Caco-2 (cell line): ENCODE results near the gene VPS9D1. TPM values are rescaled to one million over a fixed set of nuclear protein-coding genes. Genes with fewer than 3 reads are reported as not detected.

ENCODE experiments used
- Bru-seq: library from RNA; stranded (reverse); fragments of 400-500 nt; gene quantifications from one replicate; lab custom pipeline; 2021; lab: Mats Ljungman, UMichigan
- BruChase-seq, 2 experiments: library from RNA; stranded (reverse); fragments of 400-500 nt; gene quantifications; one replicate each; lab custom pipeline; 2021; lab: Mats Ljungman, UMichigan
- BruUV-seq: library from RNA; stranded (reverse); fragments of 400-500 nt; replicated peaks from 2 replicates; lab custom pipeline; 2021; lab: Mats Ljungman, UMichigan
- CTCF ChIA-PET: fragments of 300-600 bp; sonication (Branson Sonifier 250); formaldehyde crosslinking; loops from one replicate; lab custom pipeline; 2022; ENCODE audit warnings: antibody characterized with exemption; lab: Charles Lee
- POLR2A ChIA-PET: fragments of 300-600 bp; sonication (Branson Sonifier 250); formaldehyde crosslinking; loops from one replicate; lab custom pipeline; 2022; ENCODE audit warnings: antibody characterized with exemption; lab: Charles Lee
- DNase-seq, 2 experiments: peaks; one replicate each; pipeline versions ENCODE4 v3.0.0 to v3.0.0-alpha.2; 2020 to 2022
- H3K27me3 ChIP-seq: replicated peaks from 2 replicates; pipeline ENCODE4 v1.6.0; 2011; ENCODE audit warnings: low read length; ENCODE audit not compliant: control insufficient read depth, insufficient read depth
- H3K36me3 ChIP-seq: 2 replicates; pipeline ENCODE4 v1.5.1; 2011; ENCODE audit warnings: low read length; ENCODE audit not compliant: control insufficient read depth, insufficient read depth
- H3K4me1 ChIP-seq: fragments of 250-450 bp; sonication (Bioruptor Pico); 2 replicates; pipeline ENCODE4 v1.5.1; 2020; ENCODE audit warnings: mild to moderate bottlenecking
- H3K4me3 ChIP-seq: 2 replicates; pipeline ENCODE4 v1.5.1; 2011; ENCODE audit warnings: low read depth, mild to moderate bottlenecking, control low read depth, low read length
- H3K9me3 ChIP-seq: fragments of 250-450 bp; sonication (Bioruptor Pico); 2 replicates; pipeline ENCODE4 v1.5.1; 2020; ENCODE audit warnings: mild to moderate bottlenecking, moderate library complexity
- H3K27ac Mint-ChIP-seq: one replicate; pipeline ENCODE4 v1.8.0; 2022; ENCODE audit warnings: mixed read lengths; ENCODE audit not compliant: unreplicated experiment
- H3K27me3 Mint-ChIP-seq: one replicate; pipeline ENCODE4 v1.8.0; 2022; ENCODE audit warnings: mixed read lengths; ENCODE audit not compliant: insufficient read depth, unreplicated experiment
- H3K36me3 Mint-ChIP-seq: one replicate; pipeline ENCODE4 v1.8.0; 2022; ENCODE audit warnings: mild to moderate bottlenecking, mixed read lengths; ENCODE audit not compliant: insufficient read depth, unreplicated experiment
- H3K4me1 Mint-ChIP-seq: one replicate; pipeline ENCODE4 v1.8.0; 2022; ENCODE audit warnings: low read depth, mixed read lengths; ENCODE audit not compliant: unreplicated experiment
- H3K4me3 Mint-ChIP-seq: one replicate; pipeline ENCODE4 v1.8.0; 2022; ENCODE audit warnings: mild to moderate bottlenecking, moderate library complexity, mixed read lengths; ENCODE audit not compliant: unreplicated experiment
- H3K9me3 Mint-ChIP-seq: one replicate; pipeline ENCODE4 v1.8.0; 2022; ENCODE audit warnings: mixed read lengths; ENCODE audit not compliant: unreplicated experiment
- intact Hi-C: fragments of 100-400 bp; cut with micrococcal nuclease; formaldehyde crosslinking; loops from one replicate; pipeline ENCODE4 v1.10.0; 2022; ENCODE audit not compliant: unreplicated experiment
- long read RNA-seq: library from polyadenylated mRNA; stranded (forward); transcript quantifications from one replicate; pipeline ENCODE4 v2.0.0, GENCODE V29; 2022
- total RNA-seq: library from RNA; stranded (reverse); gene quantifications from 2 replicates; pipeline ENCODE4 v1.2.3, GENCODE V29; 2022
- TF ChIP-seq, protein P1 (sequence below), 2 experiments: fragments of 200-600 bp in 1 of 2; IDR thresholded peaks; 1 replicate in 1 of 2; 2 replicates in 1 of 2; pipeline versions ENCODE4 v1.5.1 to v1.8.0; 2011 to 2022; ENCODE audit warnings: antibody characterized with exemption in 1 of 2, control low read depth in 1 of 2, inconsistent platforms in 1 of 2, low read depth in 1 of 2, low read length in 1 of 2, mild to moderate bottlenecking in 1 of 2, moderate library complexity in 1 of 2; ENCODE audit not compliant: insufficient read depth in 1 of 2, severe bottlenecking in 1 of 2, unreplicated experiment in 1 of 2

VPS9D1 gene
- total RNA-seq (6.1 and 6.3 TPM in 2 replicates), Bru-seq, nascent RNA (percentile 45 among the genes with signal in this experiment), BruChase-seq, experiment 1, labeled RNA remaining after a 2-hour chase (percentile 43 among the genes with signal in this experiment), BruChase-seq, experiment 2, labeled RNA remaining after a 6-hour chase (percentile 52 among the genes with signal in this experiment)
- long read RNA-seq, partial matches to known transcripts, result 1 of 13 reads
- long read RNA-seq, other reads (novel, unspliced or antisense), result 10 of 13 reads

- BruUV-seq, result no TSS peak
- Mint-ChIP-seq H3K4me1 (peaks cover 32% of the 10 kb centered on the region), H3K36me3 (peaks cover 75% of the 10 kb centered on the region), H3K9me3 (no peaks in the 10 kb centered on the region), H3K27me3 (no peaks in the 10 kb centered on the region), H3K27ac (peak within 1 kb of the TSS; percentile 83), H3K4me3 (peak within 1 kb of the TSS; percentile 80)
- peaks cover 6% of the 10 kb centered on the region for H3K36me3 ChIP-seq
- H3K9me3 ChIP-seq, result no peaks in the 10 kb centered on the region
- peak within 1 kb of the TSS; percentile 58 for H3K4me3 ChIP-seq
- CTCF ChIA-PET, result interaction anchor here (0.6 to 1.0 kb wide), 3 partner anchors 9 to 187 kb away, joined by 4 to 7 read pairs (median 5); no protein-coding TSS in a partner anchor
- TF ChIP-seq, protein P1, sequence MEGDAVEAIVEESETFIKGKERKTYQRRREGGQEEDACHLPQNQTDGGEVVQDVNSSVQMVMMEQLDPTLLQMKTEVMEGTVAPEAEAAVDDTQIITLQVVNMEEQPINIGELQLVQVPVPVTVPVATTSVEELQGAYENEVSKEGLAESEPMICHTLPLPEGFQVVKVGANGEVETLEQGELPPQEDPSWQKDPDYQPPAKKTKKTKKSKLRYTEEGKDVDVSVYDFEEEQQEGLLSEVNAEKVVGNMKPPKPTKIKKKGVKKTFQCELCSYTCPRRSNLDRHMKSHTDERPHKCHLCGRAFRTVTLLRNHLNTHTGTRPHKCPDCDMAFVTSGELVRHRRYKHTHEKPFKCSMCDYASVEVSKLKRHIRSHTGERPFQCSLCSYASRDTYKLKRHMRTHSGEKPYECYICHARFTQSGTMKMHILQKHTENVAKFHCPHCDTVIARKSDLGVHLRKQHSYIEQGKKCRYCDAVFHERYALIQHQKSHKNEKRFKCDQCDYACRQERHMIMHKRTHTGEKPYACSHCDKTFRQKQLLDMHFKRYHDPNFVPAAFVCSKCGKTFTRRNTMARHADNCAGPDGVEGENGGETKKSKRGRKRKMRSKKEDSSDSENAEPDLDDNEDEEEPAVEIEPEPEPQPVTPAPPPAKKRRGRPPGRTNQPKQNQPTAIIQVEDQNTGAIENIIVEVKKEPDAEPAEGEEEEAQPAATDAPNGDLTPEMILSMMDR (IDR thresholded peaks at IDR 0.05; ENCODE audit: insufficient read depth in 1 of 2, low read depth in 1 of 2, low read length in 1 of 2, severe bottlenecking in 1 of 2, unreplicated experiment in 1 of 2), result no peak
- DNase-seq, result peak; percentile 88 to 91
- no peaks in the 10 kb centered on the region for H3K27me3 ChIP-seq
- POLR2A ChIA-PET, result interaction anchor here (1.3 to 1.5 kb wide), 2 partner anchors 21 to 35 kb away, joined by 4 read pairs; partner anchors contain the start of gene CDK10
- H3K4me1 ChIP-seq, result peaks cover 25% of the 10 kb centered on the region
- intact Hi-C loops, result loop anchor here (1.0 kb wide), 2 partner anchors 9 to 19 kb away; no protein-coding TSS in a partner anchor
Observed at GRCh38 chr16:89720813-89721545, at the start of gene VPS9D1, which contains the start of gene ZNF276. TSS of gene VPS9D1 (minus strand) at chr16:89720898. CDS start at chr16:89720861, 37 bp downstream. TSS of gene ZNF276 (plus strand) at chr16:89721537. CDS start at chr16:89721641, 104 bp downstream.

DNA sequence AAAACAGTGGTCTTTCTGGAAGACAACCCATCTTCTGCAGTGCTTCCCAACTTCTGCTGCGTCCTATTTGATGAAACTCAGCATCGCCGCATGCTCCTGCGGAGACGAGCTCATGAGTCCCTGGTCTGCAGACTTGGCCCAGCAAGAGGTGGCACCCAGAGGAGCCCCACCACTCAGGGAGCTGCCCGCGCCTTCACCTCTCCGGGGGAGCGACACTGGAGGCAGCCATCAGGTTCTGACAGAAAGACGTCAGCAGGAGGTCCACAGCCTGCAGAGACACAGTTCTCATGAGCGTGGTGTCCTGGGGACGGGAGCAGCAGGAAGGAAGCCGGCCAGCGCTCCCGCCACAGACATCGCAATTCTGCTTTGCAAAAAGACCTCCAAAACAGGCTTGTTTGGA is 49.7 kb upstream of the VPS9D1 start:
- BruUV-seq, result no TSS peak
- intact Hi-C loops, result no loop called here
- Mint-ChIP-seq H3K9me3 (no peaks in the 10 kb centered on the region), H3K4me1 (no peaks in the 10 kb centered on the region), H3K36me3 (peaks cover 100% of the 10 kb centered on the region), H3K4me3 (no peak overlapping the region), H3K27me3 (no peaks in the 10 kb centered on the region), H3K27ac (no peak overlapping the region)
- H3K27me3 ChIP-seq, result no peaks in the 10 kb centered on the region
- ChIA-PET POLR2A (no interaction called here), CTCF (no interaction called here)
- no peak overlapping the region for H3K4me3 ChIP-seq
- no peaks in the 10 kb centered on the region for H3K9me3 ChIP-seq
- no peak for DNase-seq
- peaks cover 3% of the 10 kb centered on the region for H3K36me3 ChIP-seq
- H3K4me1 ChIP-seq, result no peaks in the 10 kb centered on the region
- TF ChIP-seq, protein P1 (IDR thresholded peaks at IDR 0.05; ENCODE audit: insufficient read depth in 1 of 2, low read depth in 1 of 2, low read length in 1 of 2, severe bottlenecking in 1 of 2, unreplicated experiment in 1 of 2), result no peak

DNA sequence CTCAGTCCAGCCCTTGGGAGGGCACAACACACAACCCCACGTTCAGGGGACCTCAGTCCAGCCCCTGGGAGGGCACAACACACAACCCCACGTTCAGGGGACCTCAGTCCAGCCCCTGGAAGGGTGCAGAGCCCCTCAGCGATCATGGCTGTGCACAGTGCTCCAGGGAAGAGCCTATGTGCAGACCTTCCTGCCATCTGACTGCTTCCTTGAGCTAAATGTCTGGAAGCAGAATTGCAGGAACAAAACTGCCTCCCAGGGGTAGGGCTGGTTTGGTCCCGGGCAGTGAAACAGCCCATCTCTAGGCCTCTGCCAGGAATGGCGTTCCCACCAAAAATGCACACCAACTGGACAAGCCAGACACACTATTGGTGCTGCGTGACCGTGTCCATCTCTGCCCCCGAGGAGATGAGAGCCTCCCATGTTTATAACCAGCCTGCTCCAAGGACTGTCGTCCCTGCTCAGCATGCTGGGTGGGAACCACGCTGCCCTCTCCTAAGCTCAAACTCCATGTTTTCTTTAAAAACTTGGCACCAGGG is 44.7 kb upstream of the VPS9D1 start:
- TF ChIP-seq, protein P1 (IDR thresholded peaks at IDR 0.05; ENCODE audit: insufficient read depth in 1 of 2, low read depth in 1 of 2, low read length in 1 of 2, severe bottlenecking in 1 of 2, unreplicated experiment in 1 of 2), result no peak
- H3K9me3 ChIP-seq, result no peaks in the 10 kb centered on the region
- peaks cover 9% of the 10 kb centered on the region for H3K36me3 ChIP-seq
- ChIA-PET POLR2A (no interaction called here), CTCF (no interaction called here)
- no peak overlapping the region for H3K27ac Mint-ChIP-seq
- H3K4me1 Mint-ChIP-seq, result no peaks in the 10 kb centered on the region
- no peaks in the 10 kb centered on the region for H3K27me3 Mint-ChIP-seq
- intact Hi-C loops, result no loop called here
- H3K4me3 ChIP-seq, result no peak overlapping the region
- BruUV-seq, result no TSS peak
- H3K4me3 Mint-ChIP-seq, result no peak overlapping the region
- no peak for DNase-seq
- H3K27me3 ChIP-seq, result no peaks in the 10 kb centered on the region
- H3K9me3 Mint-ChIP-seq, result no peaks in the 10 kb centered on the region
- H3K36me3 Mint-ChIP-seq, result peaks cover 98% of the 10 kb centered on the region
- no peaks in the 10 kb centered on the region for H3K4me1 ChIP-seq
